Heart left ventricle (tissue), 13 donors: Measurements from ENCODE around the gene EIF4A3.

Experiments used
- POLR2A ChIP-seq, 2 donors: fragments of 450-650 bp; IDR thresholded peaks; one replicate each; pipeline ENCODE4 v1.6.1; 2017; ENCODE audit warnings: antibody characterized with exemption in 2 of 2, mild to moderate bottlenecking in 2 of 2, moderate library complexity in 2 of 2
- TF ChIP-seq, protein P1 (sequence below), 12 donors: fragments of 200-600 bp; sonication (generic) in 4 of 12; IDR thresholded peaks; one replicate each; pipeline versions ENCODE4 v1.5.0 to v1.8.0; 2018 to 2022; ENCODE audit warnings: antibody characterized with exemption in 12 of 12, mild to moderate bottlenecking in 5 of 12
- donor health status: ischemic (EF 13 %, LVEDD 7.1; RV severe dilation, severe dysfunction).
- donor health status: DM: no; HTN: yes; CAD: no.
- donor health status: DM: no; HTN: no; CAD: no.
- donor health status: ischemic (EF 25% LVEDD 6.9; RV normal size, moderate dysfunction).
- donor health status: ischemic (EF 25% LVEDD 5.7; RV mildly dilated, moderate dysfunction).
- donor health status: ischemic (EF 35%, LVEDD 5.7; RV mildly dilated, moderate dysfunction).
- donor health status: nonischemic (EF 11% LVEDD 7.7; RV severe dilation, severe dysfunction).
- donor health status: DM: yes; HTN: yes; CAD: no.
- donor health status: PGD.
- donor health status: ischemic (EF 29% LVEDD 5.4; RV normal size, mild dysfunction).
- donor health status: nonischemic (EF 23%, LVEDD 6.1; RV moderate dilation, normal function).

- no peak for TF ChIP-seq POLR2A (IDR thresholded peaks at IDR 0.05)
- TF ChIP-seq, protein P1, sequence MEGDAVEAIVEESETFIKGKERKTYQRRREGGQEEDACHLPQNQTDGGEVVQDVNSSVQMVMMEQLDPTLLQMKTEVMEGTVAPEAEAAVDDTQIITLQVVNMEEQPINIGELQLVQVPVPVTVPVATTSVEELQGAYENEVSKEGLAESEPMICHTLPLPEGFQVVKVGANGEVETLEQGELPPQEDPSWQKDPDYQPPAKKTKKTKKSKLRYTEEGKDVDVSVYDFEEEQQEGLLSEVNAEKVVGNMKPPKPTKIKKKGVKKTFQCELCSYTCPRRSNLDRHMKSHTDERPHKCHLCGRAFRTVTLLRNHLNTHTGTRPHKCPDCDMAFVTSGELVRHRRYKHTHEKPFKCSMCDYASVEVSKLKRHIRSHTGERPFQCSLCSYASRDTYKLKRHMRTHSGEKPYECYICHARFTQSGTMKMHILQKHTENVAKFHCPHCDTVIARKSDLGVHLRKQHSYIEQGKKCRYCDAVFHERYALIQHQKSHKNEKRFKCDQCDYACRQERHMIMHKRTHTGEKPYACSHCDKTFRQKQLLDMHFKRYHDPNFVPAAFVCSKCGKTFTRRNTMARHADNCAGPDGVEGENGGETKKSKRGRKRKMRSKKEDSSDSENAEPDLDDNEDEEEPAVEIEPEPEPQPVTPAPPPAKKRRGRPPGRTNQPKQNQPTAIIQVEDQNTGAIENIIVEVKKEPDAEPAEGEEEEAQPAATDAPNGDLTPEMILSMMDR (IDR thresholded peaks at IDR 0.05) = no peak
Observed at GRCh38 chr17:80177986-80178595, 31.2 kb upstream of the EIF4A3 start.
